22Rv1 (cell line): ENCODE results near the gene PRSS12.

ENCODE experiments used
- ZFX ChIP-seq: fragments of 450-650 bp; IDR thresholded peaks from 2 replicates; pipeline ENCODE4 v1.6.1; 2017; ENCODE audit warnings: antibody characterized with exemption, borderline replicate concordance
- TF ChIP-seq, protein P1 (sequence below): fragments of 450-650 bp; IDR thresholded peaks from 2 replicates; pipeline ENCODE4 v1.5.1; 2017; ENCODE audit warnings: mild to moderate bottlenecking

DNA sequence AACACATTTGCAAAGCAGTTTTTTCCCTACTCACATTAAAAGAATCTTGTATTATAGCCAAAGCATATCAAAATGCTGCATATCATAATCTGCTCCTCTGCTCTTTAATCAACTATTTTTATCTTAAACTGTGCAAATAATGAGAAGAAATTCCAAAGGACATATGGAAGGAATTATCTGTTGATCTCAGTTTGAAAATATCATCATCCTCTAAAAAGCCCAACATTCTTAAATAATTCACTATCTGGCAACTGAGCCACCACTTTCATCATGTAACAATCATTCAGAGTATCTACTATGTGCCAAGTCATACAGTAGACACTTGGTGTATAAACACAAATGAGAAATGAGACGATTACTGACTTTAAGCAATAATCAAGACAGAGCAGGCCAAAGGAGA is 63.0 kb downstream of the PRSS12 start:
- TF ChIP-seq, protein P1, sequence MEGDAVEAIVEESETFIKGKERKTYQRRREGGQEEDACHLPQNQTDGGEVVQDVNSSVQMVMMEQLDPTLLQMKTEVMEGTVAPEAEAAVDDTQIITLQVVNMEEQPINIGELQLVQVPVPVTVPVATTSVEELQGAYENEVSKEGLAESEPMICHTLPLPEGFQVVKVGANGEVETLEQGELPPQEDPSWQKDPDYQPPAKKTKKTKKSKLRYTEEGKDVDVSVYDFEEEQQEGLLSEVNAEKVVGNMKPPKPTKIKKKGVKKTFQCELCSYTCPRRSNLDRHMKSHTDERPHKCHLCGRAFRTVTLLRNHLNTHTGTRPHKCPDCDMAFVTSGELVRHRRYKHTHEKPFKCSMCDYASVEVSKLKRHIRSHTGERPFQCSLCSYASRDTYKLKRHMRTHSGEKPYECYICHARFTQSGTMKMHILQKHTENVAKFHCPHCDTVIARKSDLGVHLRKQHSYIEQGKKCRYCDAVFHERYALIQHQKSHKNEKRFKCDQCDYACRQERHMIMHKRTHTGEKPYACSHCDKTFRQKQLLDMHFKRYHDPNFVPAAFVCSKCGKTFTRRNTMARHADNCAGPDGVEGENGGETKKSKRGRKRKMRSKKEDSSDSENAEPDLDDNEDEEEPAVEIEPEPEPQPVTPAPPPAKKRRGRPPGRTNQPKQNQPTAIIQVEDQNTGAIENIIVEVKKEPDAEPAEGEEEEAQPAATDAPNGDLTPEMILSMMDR, result no peak
- no peak for TF ChIP-seq ZFX
